ENCODE data around the gene APOLD1.
"Not testable (repeated sequence)": the region's sequence is repeated elsewhere in the genome, so short reads cannot be mapped to it uniquely, and the experiment has no call there.

APOLD1 gene

DNA sequence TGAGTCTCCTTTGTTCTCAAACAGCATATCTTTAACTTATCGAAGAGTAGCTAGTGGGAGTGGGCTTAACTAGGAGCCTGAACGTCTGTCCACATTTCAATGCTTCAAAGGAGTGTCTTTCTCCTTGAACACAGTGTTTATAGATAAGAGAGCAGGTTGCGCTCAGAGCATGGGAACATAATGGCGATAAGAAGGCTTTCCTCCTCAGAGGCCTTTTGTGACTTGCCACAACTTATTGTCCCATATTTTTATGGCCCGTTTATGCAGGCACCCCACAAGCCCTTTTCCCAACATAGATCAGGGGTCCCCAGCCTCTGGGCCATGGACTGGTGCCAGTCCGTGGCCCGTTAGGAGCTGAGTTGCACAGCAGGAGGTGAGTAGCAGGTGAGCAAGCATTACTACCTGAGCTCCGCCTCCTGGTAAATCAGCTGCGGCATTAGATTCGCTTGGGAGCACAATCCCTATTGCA lies 25.1 kb downstream of the APOLD1 start:
- DNase-seq: no peak

GRCh38 chr12:12811343-12811742 lies 25.9 kb downstream of the APOLD1 start:
- no peak for DNase-seq

DNA sequence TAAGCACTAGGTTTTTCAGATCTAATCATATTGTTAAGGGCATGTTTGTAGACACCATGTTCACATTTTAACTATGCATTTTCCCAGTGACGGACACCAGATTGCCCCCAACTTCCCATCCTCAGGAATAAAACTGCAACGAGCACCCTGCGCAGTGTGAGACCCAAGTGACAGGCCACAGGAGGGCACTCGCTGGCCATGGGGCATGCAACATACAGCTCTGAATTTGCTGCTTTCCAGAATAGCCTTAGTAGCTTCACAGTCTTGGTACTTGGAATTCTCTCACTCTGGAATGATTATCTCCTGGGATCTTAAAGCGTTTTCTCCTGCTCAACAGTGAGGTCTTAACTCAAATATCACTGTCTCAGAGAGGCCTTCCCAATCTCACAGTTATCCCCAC lies 26.7 kb downstream of the APOLD1 start:
- DNase-seq: no peak

- DNase-seq: no peak
Observed at GRCh38 chr12:12812618-12813119, 27.2 kb downstream of the APOLD1 start.

DNA sequence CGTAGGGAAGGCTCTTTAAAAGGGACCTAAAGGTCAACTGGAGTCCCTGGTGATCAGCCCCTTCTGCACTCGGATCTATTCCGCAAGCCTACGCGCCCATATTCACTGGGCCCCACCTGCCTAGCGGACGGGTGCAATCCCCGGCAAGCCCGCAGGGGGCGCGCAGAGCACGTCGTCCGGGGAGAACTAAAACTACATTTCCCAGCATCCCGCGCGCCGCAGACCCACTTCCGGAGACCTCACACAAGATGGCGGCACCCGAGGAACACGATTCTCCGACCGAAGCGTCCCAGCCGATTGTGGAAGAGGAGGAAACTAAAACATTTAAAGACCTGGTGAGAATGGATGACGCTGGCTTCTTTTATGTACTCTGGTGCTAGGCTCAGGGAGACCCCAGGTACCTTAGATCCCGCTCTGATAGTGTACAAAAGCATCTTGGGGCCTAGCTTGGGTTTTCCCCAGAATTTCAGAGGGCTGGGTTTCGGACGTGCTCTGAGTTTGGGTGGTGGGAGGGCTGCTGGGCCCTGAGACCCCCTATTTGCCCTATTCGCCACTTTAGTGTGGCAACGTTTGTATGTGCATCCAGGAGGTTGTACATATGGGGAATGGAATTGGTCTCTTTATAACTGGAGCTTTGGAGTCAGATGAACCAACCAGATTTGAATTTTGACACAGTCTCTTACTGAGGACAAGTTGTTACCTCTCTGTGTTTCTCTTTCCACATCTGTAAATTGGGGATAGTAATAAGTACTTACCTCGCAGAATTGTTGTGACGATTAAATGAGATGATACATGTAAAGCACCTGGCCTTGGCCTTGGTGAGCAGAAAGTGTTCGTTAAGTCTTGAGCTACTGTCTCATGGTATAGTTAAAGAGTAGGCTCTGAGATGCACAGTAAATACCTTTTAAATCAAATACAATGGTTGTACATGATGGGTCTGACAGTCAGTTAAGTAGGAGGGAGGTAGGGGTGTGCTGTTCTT lies 28.0 kb downstream of the APOLD1 start, which contains the start of gene DDX47:
Gene DDX47 (plus strand): TSS at position 227 of the 982 bp plus-strand sequence. CDS start 22 bp downstream, at position 249.
- DNase-seq: peak; percentile 86

DNA sequence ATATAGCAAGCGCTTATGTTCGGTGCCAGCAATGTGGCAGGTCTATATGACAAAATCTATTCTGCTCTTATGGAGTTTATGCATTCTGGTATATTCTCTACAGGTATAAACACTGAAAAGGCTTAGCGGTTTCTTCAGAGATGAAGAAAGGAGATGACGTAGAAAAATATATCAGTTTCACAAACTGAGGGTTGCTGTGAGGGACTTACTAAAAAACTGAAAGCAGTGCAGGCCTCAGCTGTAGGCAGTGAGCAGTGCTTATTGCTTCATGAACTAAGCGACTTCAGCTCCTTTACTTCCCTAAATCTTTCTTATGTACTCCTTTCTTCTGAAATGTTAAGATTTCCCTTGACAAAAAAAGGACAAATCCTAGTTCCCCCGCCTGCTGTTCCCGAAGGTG lies 32.2 kb downstream of the APOLD1 start:
- no peak for DNase-seq

DNA sequence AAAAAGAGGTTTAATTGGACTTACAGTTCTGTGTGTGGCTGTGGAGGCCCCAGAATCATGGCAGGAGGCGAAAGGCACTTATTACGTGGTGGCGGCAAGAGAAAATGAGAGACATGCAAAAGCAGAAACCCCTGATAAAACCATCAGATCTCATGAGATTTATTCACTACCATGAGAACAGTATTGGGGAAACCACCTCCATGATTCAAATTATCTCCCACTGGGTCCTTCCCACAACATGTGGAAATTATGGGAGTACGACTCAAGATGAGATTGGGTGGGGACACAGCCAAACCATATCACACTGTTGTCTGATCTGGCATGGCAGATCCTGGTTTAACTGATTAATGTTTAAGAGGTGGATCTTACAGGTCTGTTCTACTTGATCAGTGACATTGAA lies 33.2 kb downstream of the APOLD1 start:
- no peak for DNase-seq

GRCh38 chr12:12819221-12819620 lies 33.8 kb downstream of the APOLD1 start:
- DNase-seq: no peak

GRCh38 chr12:12819752-12820311 lies 34.4 kb downstream of the APOLD1 start:
- DNase-seq: no peak

- not testable (repeated sequence) for DNase-seq
Observed at GRCh38 chr12:12820376-12820775, 34.9 kb downstream of the APOLD1 start.

GRCh38 chr12:12821975-12822374 lies 36.5 kb downstream of the APOLD1 start:
- DNase-seq: no peak

DNA sequence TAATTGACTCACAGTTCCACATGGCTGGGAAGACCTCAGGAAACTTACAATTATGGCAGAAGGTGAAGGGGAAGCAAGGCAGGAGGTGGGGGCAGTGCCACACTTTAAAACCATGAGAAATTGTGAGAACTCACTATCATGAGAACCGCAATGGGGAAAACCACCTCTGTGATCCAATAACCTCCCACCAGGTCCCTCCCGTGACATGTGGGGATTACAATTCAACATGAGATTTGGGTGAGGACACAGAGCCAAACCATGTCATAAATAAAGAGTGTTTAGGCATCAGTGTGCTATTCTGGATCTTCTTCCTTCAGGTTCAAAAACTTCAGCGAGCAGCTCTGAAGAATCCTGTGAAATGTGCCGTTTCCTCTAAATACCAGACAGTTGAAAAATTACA lies 37.4 kb downstream of the APOLD1 start:
- no peak for DNase-seq

DNA sequence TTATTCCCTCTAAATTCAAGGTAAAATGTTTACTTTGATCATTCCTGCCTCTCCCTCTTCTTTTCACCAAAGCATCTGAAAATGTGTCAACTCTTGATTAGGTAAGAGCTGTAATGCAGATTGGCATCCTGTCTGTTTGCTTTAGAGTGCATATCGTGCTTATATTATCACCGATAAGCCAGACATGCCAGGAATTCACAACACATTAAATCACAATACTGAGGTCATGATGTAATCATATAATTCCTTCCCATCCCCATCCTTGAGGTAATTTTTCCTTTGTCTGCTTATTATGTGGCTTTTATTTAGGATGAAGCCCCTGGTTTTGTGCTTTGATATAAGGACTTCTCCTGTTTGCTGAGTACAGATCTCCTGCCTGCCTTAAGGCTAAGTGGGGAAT lies 37.8 kb downstream of the APOLD1 start:
- DNase-seq: no peak

- DNase-seq: no peak
Observed at GRCh38 chr12:12823811-12824210, 38.4 kb downstream of the APOLD1 start.

DNA sequence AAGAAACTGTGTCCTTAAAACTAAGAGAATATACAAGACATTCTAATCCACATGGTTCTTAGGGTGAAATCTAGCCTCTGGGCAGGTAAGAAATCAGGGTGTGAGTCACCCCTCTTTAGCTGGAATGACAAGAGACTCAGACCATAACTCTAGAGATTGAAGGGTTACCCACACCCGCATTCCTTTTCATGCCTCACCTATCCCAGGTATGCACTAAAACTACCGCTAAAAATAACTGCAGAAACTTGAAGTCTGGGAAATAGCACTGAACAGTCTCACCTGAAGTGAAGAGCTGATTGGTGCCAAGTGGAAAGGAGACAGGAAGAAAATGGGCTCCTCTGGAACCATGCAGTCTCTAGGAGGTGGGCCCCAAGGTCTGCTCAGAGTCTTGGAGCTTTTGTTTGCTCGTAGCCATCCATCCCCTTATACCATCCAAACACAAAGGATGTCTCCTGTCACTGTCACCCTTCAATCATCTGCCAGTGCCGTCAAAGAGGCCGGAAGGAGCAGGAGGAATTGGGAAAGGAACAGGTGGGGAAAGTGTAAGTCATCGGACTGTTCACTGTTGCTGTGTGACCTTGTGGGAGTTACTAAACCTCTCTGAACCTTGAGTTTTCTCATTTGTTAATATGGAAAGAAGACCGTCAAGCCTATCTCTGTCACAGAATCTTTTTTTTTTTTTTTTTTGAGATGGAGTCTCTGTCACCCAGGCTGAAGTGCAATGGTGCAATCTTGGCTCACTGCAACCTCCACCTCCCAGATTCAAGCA lies 50.1 kb downstream of the APOLD1 start:
- no peak for DNase-seq

DNA sequence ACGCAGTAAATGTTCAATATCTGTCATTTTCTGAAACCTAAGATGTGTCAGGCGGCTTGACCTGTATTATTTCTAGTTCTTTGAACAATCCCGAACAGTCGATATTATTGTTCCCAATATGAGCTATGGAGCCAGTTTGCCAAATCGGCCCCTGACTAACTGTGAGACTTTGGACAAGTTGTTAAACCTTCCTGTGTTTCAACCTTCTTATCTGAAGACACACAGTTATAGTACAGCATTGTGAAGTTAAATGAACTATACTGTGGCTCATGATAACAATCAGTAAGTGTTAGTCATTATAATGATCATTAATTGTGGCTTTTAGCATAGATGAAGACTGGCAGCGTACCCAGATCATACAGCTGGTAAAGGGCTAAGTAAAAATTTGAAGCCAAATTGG lies 51.1 kb downstream of the APOLD1 start:
- no peak for DNase-seq

GRCh38 chr12:12837025-12837812 lies 51.8 kb downstream of the APOLD1 start:
- peak; percentile 68 for DNase-seq

GRCh38 chr12:12837813-12838153 lies 52.3 kb downstream of the APOLD1 start:
- no peak for DNase-seq

GRCh38 chr12:12839003-12839395 lies 53.5 kb downstream of the APOLD1 start:
- DNase-seq: no peak

DNA sequence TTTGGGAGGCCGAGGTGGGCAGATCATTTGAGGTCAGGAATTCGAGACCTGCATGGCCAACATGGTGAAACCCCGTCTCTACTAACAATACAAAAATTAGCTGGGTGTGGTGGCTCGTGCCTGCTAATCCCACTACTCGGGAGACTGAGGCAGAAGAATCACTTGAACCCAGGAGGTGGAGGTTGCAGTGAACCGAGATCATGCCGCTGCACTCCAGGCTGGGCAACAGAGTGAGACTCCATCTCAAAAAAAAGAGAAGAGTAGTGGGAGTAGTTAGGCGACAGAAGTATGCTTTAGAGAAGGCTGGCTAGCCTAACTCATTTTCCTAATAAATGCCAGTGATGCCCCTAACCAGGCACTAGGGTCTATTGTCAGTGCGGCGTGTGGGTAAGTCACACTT lies 54.0 kb downstream of the APOLD1 start:
- not testable (repeated sequence) for DNase-seq

GRCh38 chr12:12839873-12840579 lies 54.6 kb downstream of the APOLD1 start:
- DNase-seq: no peak

GRCh38 chr12:12840580-12840899 lies 55.1 kb downstream of the APOLD1 start:
- no peak for DNase-seq
